K562 (cell line): Measurements from ENCODE around the gene ALG12. TPM values are rescaled to one million over a fixed set of nuclear protein-coding genes. Genes with fewer than 3 reads are reported as not detected.

Experiments
- ATAC-seq: fragments of 200-7000 bp; cut with Tn5 transposase; 3 replicates; pipeline ENCODE4 v1.9.1; 2020; ENCODE audit warnings: moderate library complexity
- BruUV-seq: library from RNA; stranded (reverse); fragments of 400-500 nt; replicated peaks from 2 replicates; lab custom pipeline; 2021; lab: Mats Ljungman, UMichigan
- CTCF ChIA-PET: fragments of 300-600 bp; formaldehyde crosslinking; extraction: SDS; loops from one replicate; lab custom pipeline; 2021; ENCODE audit warnings: low intra/inter-chr PET ratio; lab: Yijun Ruan, JAX
- POLR2A ChIA-PET: fragments of 300-600, 350-650 bp; sonication (Branson Sonifier 250); formaldehyde crosslinking; extraction: SDS; loops from one replicate; lab custom pipeline; 2021; ENCODE audit warnings: antibody characterized with exemption, inconsistent platforms; lab: Yijun Ruan, JAX
- DNase-seq, 4 experiments: peaks; one replicate each; pipeline versions ENCODE4 v3.0.0 to v3.0.0-alpha.2; 2011 to 2018; ENCODE audit warnings: low spot score in 3 of 4, mixed read lengths in 3 of 4; ENCODE audit errors: extremely low read depth in 1 of 4
- FAIRE-seq: peaks from 2 replicates; lab custom pipeline; 2011; peaks lifted over from hg19 to GRCh38; lab: Jason Lieb, UNC
- H2AFZ ChIP-seq: 2 replicates; pipeline ENCODE4 v1.6.0; 2011; ENCODE audit warnings: low read depth, low read length, control low read depth, inconsistent platforms
- H3K27ac ChIP-seq: fragments of 200-600 bp; 3 replicates; pipeline ENCODE4 v1.8.0; 2011; ENCODE audit warnings: low read depth, mild to moderate bottlenecking, control low read depth, inconsistent platforms, low read length, moderate library complexity, mixed read lengths; ENCODE audit errors: extremely low read depth
- H3K27me3 ChIP-seq, 2 experiments: fragments of 300-600 bp in 1 of 2; 2 replicates in 1 of 2; 3 replicates in 1 of 2; pipeline versions ENCODE4 v1.6.0 to v1.8.0; 2011; ENCODE audit warnings: inconsistent platforms in 2 of 2, low read length in 2 of 2, mild to moderate bottlenecking in 1 of 2, mixed read lengths in 1 of 2, moderate library complexity in 1 of 2; ENCODE audit not compliant: control insufficient read depth in 2 of 2, insufficient read depth in 2 of 2
- H3K36me3 ChIP-seq: fragments of 300-600 bp; 3 replicates; pipeline ENCODE4 v1.8.0; 2011; ENCODE audit warnings: mild to moderate bottlenecking, low read length, inconsistent platforms; ENCODE audit not compliant: control insufficient read depth, insufficient read depth
- H3K4me1 ChIP-seq, 2 experiments: fragments of 200-600 bp in 1 of 2; replicated peaks in 1 of 2; 2 replicates in 1 of 2; 3 replicates in 1 of 2; pipeline versions ENCODE4 v1.5.1 to v1.8.0; 2011; ENCODE audit warnings: inconsistent platforms in 2 of 2, low read length in 2 of 2, mild to moderate bottlenecking in 1 of 2, mixed read lengths in 1 of 2, moderate library complexity in 1 of 2; ENCODE audit not compliant: control insufficient read depth in 2 of 2, insufficient read depth in 2 of 2
- H3K4me2 ChIP-seq: 2 replicates; pipeline ENCODE4 v1.6.1; 2011; ENCODE audit warnings: low read length, control low read depth, inconsistent platforms, mixed read lengths; ENCODE audit not compliant: insufficient read depth
- H3K4me3 ChIP-seq: fragments of 200-600 bp; sonication (generic), shearing (Covaris generic); 2 replicates; pipeline ENCODE4 v1.5.1; 2016; ENCODE audit warnings: control low read depth, inconsistent platforms
- H3K79me2 ChIP-seq: fragments of 200-600 bp; 3 replicates; pipeline ENCODE4 v1.8.0; 2011; ENCODE audit warnings: low read length, inconsistent platforms; ENCODE audit not compliant: control insufficient read depth, insufficient read depth
- H3K9ac ChIP-seq, 2 experiments: 2 replicates each; pipeline versions ENCODE4 v1.6.0 to v1.6.1; 2011; ENCODE audit warnings: low read depth in 2 of 2, low read length in 2 of 2, control low read depth in 1 of 2, inconsistent platforms in 1 of 2, mild to moderate bottlenecking in 1 of 2, mixed read lengths in 1 of 2; ENCODE audit not compliant: insufficient read depth in 1 of 2
- H3K9me1 ChIP-seq: one replicate; pipeline ENCODE4 v1.6.0; 2011; ENCODE audit warnings: inconsistent platforms, mild to moderate bottlenecking, low read length, moderate library complexity; ENCODE audit not compliant: control insufficient read depth, insufficient read depth
- H3K9me3 ChIP-seq: replicated peaks from 2 replicates; pipeline ENCODE4 v1.5.1; 2011; ENCODE audit warnings: low read depth, low read length, inconsistent platforms; ENCODE audit not compliant: control insufficient read depth, insufficient read depth
- H4K20me1 ChIP-seq: replicated peaks from 2 replicates; pipeline ENCODE4 v1.6.1; 2011; ENCODE audit warnings: low read length, inconsistent platforms, mixed read lengths; ENCODE audit not compliant: control insufficient read depth, insufficient read depth
- BMI1 ChIP-seq: fragments of 150-350 bp; IDR thresholded peaks from 2 replicates; pipeline ENCODE4 v1.6.1; 2014; ENCODE audit warnings: low read length
- CBX1 ChIP-seq: sonication (generic); IDR thresholded peaks from 2 replicates; pipeline ENCODE4 v1.6.1; 2016; ENCODE audit warnings: antibody characterized with exemption, low read depth, mild to moderate bottlenecking
- ELF4 ChIP-seq: fragments of 450-650 bp; formaldehyde crosslinking; IDR thresholded peaks from 2 replicates; pipeline ENCODE4 v1.4.0; 2022; ENCODE audit warnings: missing genetic modification characterization
- GABPA ChIP-seq: fragments of 200-800 bp; sonication (Bioruptor generic); conservative IDR thresholded peaks from 2 replicates; pipeline ENCODE4 v1.6.1; 2016; ENCODE audit warnings: low read depth, missing genetic modification characterization, missing compliant biosample characterization
- MYC ChIP-seq, 2 experiments: fragments of 250-450 bp in 1 of 2; sonication (Bioruptor Pico) in 1 of 2; IDR thresholded peaks; 2 replicates each; pipeline versions ENCODE4 v1.5.1 to v1.6.1; 2012 to 2021; ENCODE audit warnings: low read depth in 2 of 2, borderline replicate concordance in 1 of 2, improper control_type of control experiment in 1 of 2, low read length in 1 of 2, mild to moderate bottlenecking in 1 of 2, moderate library complexity in 1 of 2
- NRF1 ChIP-seq, 2 experiments: fragments of 450-650 bp; IDR thresholded peaks in 1 of 2; conservative IDR thresholded peaks in 1 of 2; 2 replicates each; pipeline ENCODE4 v1.6.1; 2014; ENCODE audit warnings: mild to moderate bottlenecking in 2 of 2
- RFX7 ChIP-seq: fragments of 250-450 bp; sonication (Bioruptor Pico); IDR thresholded peaks from 2 replicates; pipeline ENCODE4 v1.5.1; 2021; ENCODE audit warnings: mild to moderate bottlenecking
- TAF1 ChIP-seq: IDR thresholded peaks from 2 replicates; pipeline ENCODE4 v1.6.1; 2011; ENCODE audit warnings: mild to moderate bottlenecking, low read length, moderate library complexity; ENCODE audit not compliant: insufficient read depth, control insufficient read depth, severe bottlenecking; ENCODE audit errors: extremely low read depth
- WGBS: fragments of 100-300 bp; shearing (Covaris generic); methylation state at CpG from one replicate; pipeline ENCODE4 v1.1.6; 2016; ENCODE audit warnings: low coverage, mixed read lengths; ENCODE audit not compliant: insufficient coverage; ENCODE audit errors: missing lambda C conversion rate; 5-methylcytosine and 5-hydroxymethylcytosine counted together
- in situ Hi-C: fragments of 300-500 bp; cut with MboI; formaldehyde crosslinking; loops from 4 replicates; pipeline ENCODE4 v1.15.0; 2018; ENCODE audit warnings: inconsistent platforms, mixed read lengths
- intact Hi-C: fragments of 100-400 bp; cut with micrococcal nuclease; formaldehyde crosslinking; loops from 2 replicates; pipeline ENCODE4 v1.14.2; 2022
- polyA plus RNA-seq, 8 experiments: library from polyadenylated mRNA; depleted of rRNA in 4 of 8; stranded (reverse) in 5 of 8; unstranded in 3 of 8; fragments of >200 nt; fragmentation: Nextera tagmentation in 2 of 8; fragmentation: Illumina TruSeq in 1 of 8; extraction: Ambion mirVana in 2 of 8; extraction: Trizol in 1 of 8; gene quantifications; 2 replicates each; pipeline versions ENCODE4 v1.2.1 to v1.2.3, GENCODE V29; 2011 to 2014; ENCODE audit warnings: inconsistent platforms in 1 of 8, missing spikeins in 1 of 8
- total RNA-seq, 7 experiments: library from RNA; depleted of rRNA in 6 of 7; stranded (reverse); fragments of >200 nt in 6 of 7; fragmentation: Illumina TruSeq in 2 of 7; extraction: Trizol in 2 of 7; gene quantifications; 2 replicates each; pipeline versions ENCODE4 v1.2.1 to v1.2.3, GENCODE V29; 2011 to 2021; ENCODE audit warnings: low replicate concordance in 1 of 7
- TF ChIP-seq, protein P1 (sequence below): sonication (generic); formaldehyde crosslinking; IDR thresholded peaks from 2 replicates; pipeline ENCODE4 v1.4.0; 2020; ENCODE audit warnings: mild to moderate bottlenecking, missing genetic modification reagents

The ALG12 gene
- total and polyA plus RNA-seq, 9 of the 15 experiments (the other 6 are each of a cell fraction or from before 2014, with no cell fraction given), result 0.20 to 8.5 (median 3.4) TPM

- POLR2A ChIA-PET, result interaction anchor here (1.1 kb wide), 1 partner anchor 740 kb away, joined by 3 read pairs; no protein-coding TSS in a partner anchor
- DNase-seq (no peak), ATAC-seq (no peak)
- 56% methylated on average over 6 of the region's 11 CpGs for WGBS
- Histone ChIP-seq H3K79me2 (peaks cover 14% of the 10 kb centered on the region), H3K4me1 (peaks cover 6 to 32% of the 10 kb centered on the region in 2 experiments; a peak in 4 of 5 replicates), H2AFZ (no peak overlapping the region), H3K27me3 (no peaks in the 10 kb centered on the region), H3K4me2 (peak overlapping the region; percentile 84), H3K4me3 (no peak overlapping the region)
- in situ Hi-C loops, result loop anchor here (10.0 kb wide), 1 partner anchor 92 kb away; the partner anchor contains the start of gene BRD1
- TF ChIP-seq MYC (IDR thresholded peaks at IDR 0.05; ENCODE audit: low read depth, low read length) (no peak), MYC (CRISPR knock-in tag; IDR thresholded peaks at IDR 0.05; ENCODE audit: borderline replicate concordance, low read depth) (no peak), BMI1 (no peak), RFX7 (CRISPR knock-in tag) (no peak), NRF1 (conservative IDR thresholded peaks at IDR 0.05 in 1 of 2, IDR thresholded peaks at IDR 0.05 in 1 of 2) (no peak), ELF4 (CRISPR knock-in tag) (no peak), GABPA (tag) (no peak), CBX1 (no peak), TAF1 (no peak)
- TF ChIP-seq, protein P1, sequence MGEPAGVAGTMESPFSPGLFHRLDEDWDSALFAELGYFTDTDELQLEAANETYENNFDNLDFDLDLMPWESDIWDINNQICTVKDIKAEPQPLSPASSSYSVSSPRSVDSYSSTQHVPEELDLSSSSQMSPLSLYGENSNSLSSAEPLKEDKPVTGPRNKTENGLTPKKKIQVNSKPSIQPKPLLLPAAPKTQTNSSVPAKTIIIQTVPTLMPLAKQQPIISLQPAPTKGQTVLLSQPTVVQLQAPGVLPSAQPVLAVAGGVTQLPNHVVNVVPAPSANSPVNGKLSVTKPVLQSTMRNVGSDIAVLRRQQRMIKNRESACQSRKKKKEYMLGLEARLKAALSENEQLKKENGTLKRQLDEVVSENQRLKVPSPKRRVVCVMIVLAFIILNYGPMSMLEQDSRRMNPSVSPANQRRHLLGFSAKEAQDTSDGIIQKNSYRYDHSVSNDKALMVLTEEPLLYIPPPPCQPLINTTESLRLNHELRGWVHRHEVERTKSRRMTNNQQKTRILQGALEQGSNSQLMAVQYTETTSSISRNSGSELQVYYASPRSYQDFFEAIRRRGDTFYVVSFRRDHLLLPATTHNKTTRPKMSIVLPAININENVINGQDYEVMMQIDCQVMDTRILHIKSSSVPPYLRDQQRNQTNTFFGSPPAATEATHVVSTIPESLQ (CRISPR knock-in tag), result no peak
- TF ChIP-seq, all 486 proteins: peak for 0
- Histone ChIP-seq H3K9me3 (no peaks in the 10 kb centered on the region), H3K9ac (peak overlapping the region; percentile 83 to 87; a peak in 3 of 4 replicates), H3K36me3 (peaks cover 18% of the 10 kb centered on the region; the same call in 2 of the 3 replicates), H3K9me1 (no peaks in the 10 kb centered on the region), H3K27ac (no peak overlapping the region), H4K20me1 (0 out of 2 replicates have a peak, but pooled peaks cover 3% of the 10 kb centered on the region)
- BruUV-seq, result TSS peak; percentile 47
- no peak for FAIRE-seq
- CTCF ChIA-PET, result no interaction called here
- intact Hi-C loops, result loop anchor here (5.0 kb wide), 1 partner anchor 150 kb away; no protein-coding TSS in a partner anchor
These were observed 1.4 kb downstream of the ALG12 start for GRCh38 chr22:49916831-49917230.
